WTC11 (cell line): ENCODE data around the gene RSPH9. TPM values are rescaled to one million over a fixed set of nuclear protein-coding genes. Genes with fewer than 3 reads are reported as not detected.

Source experiments
- ATAC-seq: fragments of 200-7000 bp; cut with Tn5 transposase; 2 replicates; pipeline ENCODE4 v1.10.0; 2021; ENCODE audit warnings: mild to moderate bottlenecking, moderate library complexity
- CTCF ChIA-PET: fragments of 300-600 bp; sonication (Branson Sonifier 250); formaldehyde crosslinking; loops from one replicate; lab custom pipeline; 2021; ENCODE audit warnings: antibody characterized with exemption; lab: Charles Lee
- POLR2A ChIA-PET: fragments of 350-600 bp; sonication (Branson Sonifier 250); formaldehyde crosslinking; loops from one replicate; lab custom pipeline; 2021; ENCODE audit warnings: antibody characterized with exemption; lab: Charles Lee
- DNase-seq: peaks from one replicate; pipeline ENCODE4 v3.0.0; 2021; ENCODE audit warnings: low spot score
- H3K27ac Mint-ChIP-seq: 2 replicates; pipeline ENCODE4 v1.8.0; 2021; ENCODE audit warnings: mixed read lengths
- H3K27me3 Mint-ChIP-seq: 2 replicates; pipeline ENCODE4 v1.8.0; 2021; ENCODE audit warnings: low read depth, mild to moderate bottlenecking, moderate library complexity, mixed read lengths
- H3K36me3 Mint-ChIP-seq: 2 replicates; pipeline ENCODE4 v1.8.0; 2021; ENCODE audit warnings: mixed read lengths
- H3K4me1 Mint-ChIP-seq: 2 replicates; pipeline ENCODE4 v1.8.0; 2022; ENCODE audit warnings: mixed read lengths
- H3K4me3 Mint-ChIP-seq: 2 replicates; pipeline ENCODE4 v1.8.0; 2021; ENCODE audit warnings: mild to moderate bottlenecking, moderate library complexity, mixed read lengths
- H3K9me3 Mint-ChIP-seq: 2 replicates; pipeline ENCODE4 v1.8.0; 2021; ENCODE audit warnings: mixed read lengths
- E2F5 ChIP-seq: sonication (generic); formaldehyde crosslinking; IDR thresholded peaks from 2 replicates; pipeline ENCODE4 v1.8.1; 2022; ENCODE audit warnings: mild to moderate bottlenecking, moderate library complexity, missing genetic modification reagents
- EMX1 ChIP-seq: fragments of 250-450 bp; sonication (Bioruptor Pico); IDR thresholded peaks from 2 replicates; pipeline ENCODE4 v1.8.0; 2021; ENCODE audit warnings: mild to moderate bottlenecking
- ESRRA ChIP-seq: sonication (generic); formaldehyde crosslinking; IDR thresholded peaks from 2 replicates; pipeline ENCODE4 v1.8.1; 2022; ENCODE audit warnings: mild to moderate bottlenecking, missing genetic modification reagents, borderline replicate concordance
- FOXP4 ChIP-seq: sonication (generic); formaldehyde crosslinking; IDR thresholded peaks from 2 replicates; pipeline ENCODE4 v1.8.0; 2022; ENCODE audit warnings: mild to moderate bottlenecking, missing genetic modification reagents
- GRHL2 ChIP-seq: fragments of 250-450 bp; sonication (Bioruptor Pico); IDR thresholded peaks from 2 replicates; pipeline ENCODE4 v1.8.0; 2022; ENCODE audit warnings: mild to moderate bottlenecking, moderate library complexity; ENCODE audit not compliant: insufficient replicate concordance, severe bottlenecking
- GTF2I ChIP-seq: fragments of 250-450 bp; sonication (Bioruptor Pico); conservative IDR thresholded peaks from 2 replicates; pipeline ENCODE4 v1.4.0; 2021; ENCODE audit warnings: mild to moderate bottlenecking
- KAT7 ChIP-seq: sonication (generic); formaldehyde crosslinking; IDR thresholded peaks from 2 replicates; pipeline ENCODE4 v1.8.1; 2023; ENCODE audit warnings: missing genetic modification reagents, mild to moderate bottlenecking, borderline replicate concordance
- NFYB ChIP-seq: sonication (generic); formaldehyde crosslinking; conservative IDR thresholded peaks from 2 replicates; pipeline ENCODE4 v1.8.0; 2022; ENCODE audit warnings: low read depth, missing genetic modification reagents
- NR1H2 ChIP-seq: sonication (generic); formaldehyde crosslinking; IDR thresholded peaks from 2 replicates; pipeline ENCODE4 v1.9.0; 2021; ENCODE audit warnings: mild to moderate bottlenecking, moderate library complexity, missing genetic modification reagents
- PRDM15 ChIP-seq: sonication (generic); formaldehyde crosslinking; IDR thresholded peaks from 2 replicates; pipeline ENCODE4 v1.8.0; 2022; ENCODE audit warnings: missing genetic modification reagents
- SMAD3 ChIP-seq: sonication (generic); formaldehyde crosslinking; IDR thresholded peaks from 2 replicates; pipeline ENCODE4 v1.8.0; 2022; ENCODE audit warnings: missing genetic modification reagents, mild to moderate bottlenecking, borderline replicate concordance
- SMAD4 ChIP-seq: sonication (generic); formaldehyde crosslinking; IDR thresholded peaks from 2 replicates; pipeline ENCODE4 v1.8.0; 2022; ENCODE audit warnings: mild to moderate bottlenecking, missing genetic modification reagents
- SOX15 ChIP-seq: fragments of 250-450 bp; sonication (Bioruptor Pico); IDR thresholded peaks from 2 replicates; pipeline ENCODE4 v1.9.0; 2021; ENCODE audit warnings: mild to moderate bottlenecking
- STAT6 ChIP-seq: sonication (generic); formaldehyde crosslinking; conservative IDR thresholded peaks from 2 replicates; pipeline ENCODE4 v1.8.1; 2023; ENCODE audit warnings: mild to moderate bottlenecking, low read depth, missing genetic modification reagents, moderate library complexity
- ZNF396 ChIP-seq: fragments of 250-450 bp; sonication (Bioruptor Pico); IDR thresholded peaks from 2 replicates; pipeline ENCODE4 v1.8.0; 2021; ENCODE audit warnings: mild to moderate bottlenecking, moderate library complexity, borderline replicate concordance
- total RNA-seq: library from RNA; stranded (reverse); gene quantifications from 3 replicates; pipeline ENCODE4 v1.2.3, GENCODE V29; 2021
- TF ChIP-seq, protein P1 (sequence below): fragments of 250-450 bp; sonication (Bioruptor Pico); IDR thresholded peaks from 2 replicates; pipeline ENCODE4 v1.9.0; 2021; ENCODE audit warnings: moderate library complexity, mild to moderate bottlenecking, inconsistent platforms, borderline replicate concordance
- TF ChIP-seq, protein P2 (sequence below): sonication (generic); formaldehyde crosslinking; IDR thresholded peaks from 2 replicates; pipeline ENCODE4 v1.8.1; 2023; ENCODE audit warnings: mild to moderate bottlenecking, moderate library complexity, missing genetic modification reagents
- TF ChIP-seq, protein P3 (sequence below): sonication (generic); formaldehyde crosslinking; IDR thresholded peaks from 2 replicates; pipeline ENCODE4 v1.8.1; 2022; ENCODE audit warnings: missing genetic modification reagents, borderline replicate concordance

The RSPH9 gene
- total RNA-seq, 1 experiment from 2014 or later, result 0.35 TPM

DNA sequence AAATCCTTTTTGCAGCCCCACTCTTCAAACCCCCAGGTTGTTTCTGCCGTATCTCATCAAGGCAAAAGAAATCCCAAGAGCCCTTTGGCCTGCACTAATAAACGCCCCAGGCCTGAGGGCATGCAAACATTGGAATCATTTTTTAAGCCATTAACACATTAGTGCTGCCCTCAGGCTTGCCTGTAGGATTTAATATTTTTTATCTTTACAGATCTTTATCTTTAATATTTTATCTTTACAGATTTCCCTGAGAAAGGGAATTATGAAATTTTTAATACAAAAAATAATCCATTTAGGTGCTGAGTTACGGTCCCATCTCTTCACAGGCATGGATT, 30.5 kb upstream of the RSPH9 start:
- Mint-ChIP-seq H3K4me1 (no peaks in the 10 kb centered on the region), H3K27me3 (no peaks in the 10 kb centered on the region), H3K9me3 (no peaks in the 10 kb centered on the region), H3K27ac (no peak overlapping the region), H3K36me3 (peaks cover 23% of the 10 kb centered on the region), H3K4me3 (no peak overlapping the region)
- TF ChIP-seq GRHL2 (CRISPR knock-in tag), result no peak
- no peak for TF ChIP-seq STAT6 (CRISPR knock-in tag)
- no peak for TF ChIP-seq ESRRA (CRISPR knock-in tag)
- TF ChIP-seq SOX15, result no peak
- TF ChIP-seq, protein P1, sequence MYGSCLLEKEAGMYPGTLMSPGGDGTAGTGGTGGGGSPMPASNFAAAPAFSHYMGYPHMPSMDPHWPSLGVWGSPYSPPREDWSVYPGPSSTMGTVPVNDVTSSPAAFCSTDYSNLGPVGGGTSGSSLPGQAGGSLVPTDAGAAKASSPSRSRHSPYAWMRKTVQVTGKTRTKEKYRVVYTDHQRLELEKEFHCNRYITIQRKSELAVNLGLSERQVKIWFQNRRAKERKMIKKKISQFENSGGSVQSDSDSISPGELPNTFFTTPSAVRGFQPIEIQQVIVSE (CRISPR knock-in tag), result no peak
- TF ChIP-seq SMAD4 (CRISPR knock-in tag), result no peak
- DNase-seq (no peak), ATAC-seq (no peak)
- CTCF ChIA-PET, result interaction anchor here (1.4 kb wide), 1 partner anchor 53 kb away, joined by 4 read pairs; no protein-coding TSS in a partner anchor
- POLR2A ChIA-PET, result interaction anchor here (0.6 kb wide), 1 partner anchor 26 kb away, joined by 3 read pairs; no protein-coding TSS in a partner anchor

DNA sequence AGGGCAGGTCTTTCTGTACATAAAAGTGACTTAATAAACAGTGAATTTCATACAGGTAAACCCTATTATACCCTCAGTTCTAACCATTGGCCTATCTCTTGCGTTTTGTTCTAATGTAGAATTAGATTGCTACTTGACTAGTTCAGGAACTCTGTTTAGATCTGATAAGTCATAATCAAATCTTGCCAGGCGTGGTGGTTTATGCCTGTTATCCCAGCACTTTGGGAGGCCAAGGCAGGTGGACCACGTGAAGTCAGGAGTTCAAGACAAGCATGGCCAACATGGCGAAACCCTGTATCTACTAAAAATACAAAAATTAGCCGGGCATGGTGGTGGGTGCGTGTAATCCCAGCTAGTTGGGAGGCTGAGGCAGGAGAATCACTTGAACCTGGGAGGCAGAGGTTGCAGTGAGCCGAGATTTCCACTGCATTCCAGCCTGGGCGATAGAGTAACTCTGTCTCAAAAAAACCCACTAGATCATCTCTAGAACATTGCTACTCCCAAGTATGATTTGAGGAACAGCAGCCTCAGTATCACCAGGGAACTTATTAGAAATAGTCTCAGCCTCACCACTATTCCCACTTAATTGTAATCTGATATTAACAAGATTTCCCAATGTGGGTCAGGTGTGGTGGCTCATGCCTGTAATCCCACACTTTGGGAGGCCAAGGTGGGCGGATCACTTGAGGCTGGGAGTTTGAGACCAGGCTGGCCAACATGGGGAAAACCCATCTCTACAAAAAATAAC, 27.9 kb upstream of the RSPH9 start:
- H3K36me3 Mint-ChIP-seq, result peaks cover 28% of the 10 kb centered on the region
- H3K4me3 Mint-ChIP-seq, result no peak overlapping the region
- H3K27ac Mint-ChIP-seq, result no peak overlapping the region
- DNase-seq, result no peak
- H3K27me3 Mint-ChIP-seq, result no peaks in the 10 kb centered on the region
- POLR2A ChIA-PET, result interaction anchor here (0.7 kb wide), 1 partner anchor 37 kb away, joined by 3 read pairs; no protein-coding TSS in a partner anchor
- CTCF ChIA-PET, result interaction anchor here (1.0 to 3.9 kb wide), 3 partner anchors 9 to 50 kb away, joined by 3 to 14 read pairs (median 5); no protein-coding TSS in a partner anchor
- no peaks in the 10 kb centered on the region for H3K9me3 Mint-ChIP-seq
- H3K4me1 Mint-ChIP-seq, result no peaks in the 10 kb centered on the region
- ATAC-seq, result no peak
- no peak for TF ChIP-seq ZNF396 (CRISPR knock-in tag)
- TF ChIP-seq, protein P2, sequence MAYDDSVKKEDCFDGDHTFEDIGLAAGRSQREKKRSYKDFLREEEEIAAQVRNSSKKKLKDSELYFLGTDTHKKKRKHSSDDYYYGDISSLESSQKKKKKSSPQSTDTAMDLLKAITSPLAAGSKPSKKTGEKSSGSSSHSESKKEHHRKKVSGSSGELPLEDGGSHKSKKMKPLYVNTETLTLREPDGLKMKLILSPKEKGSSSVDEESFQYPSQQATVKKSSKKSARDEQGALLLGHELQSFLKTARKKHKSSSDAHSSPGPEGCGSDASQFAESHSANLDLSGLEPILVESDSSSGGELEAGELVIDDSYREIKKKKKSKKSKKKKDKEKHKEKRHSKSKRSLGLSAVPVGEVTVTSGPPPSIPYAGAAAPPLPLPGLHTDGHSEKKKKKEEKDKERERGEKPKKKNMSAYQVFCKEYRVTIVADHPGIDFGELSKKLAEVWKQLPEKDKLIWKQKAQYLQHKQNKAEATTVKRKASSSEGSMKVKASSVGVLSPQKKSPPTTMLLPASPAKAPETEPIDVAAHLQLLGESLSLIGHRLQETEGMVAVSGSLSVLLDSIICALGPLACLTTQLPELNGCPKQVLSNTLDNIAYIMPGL, result no peak
- TF ChIP-seq PRDM15 (CRISPR knock-in tag), result no peak
- TF ChIP-seq, protein P3, sequence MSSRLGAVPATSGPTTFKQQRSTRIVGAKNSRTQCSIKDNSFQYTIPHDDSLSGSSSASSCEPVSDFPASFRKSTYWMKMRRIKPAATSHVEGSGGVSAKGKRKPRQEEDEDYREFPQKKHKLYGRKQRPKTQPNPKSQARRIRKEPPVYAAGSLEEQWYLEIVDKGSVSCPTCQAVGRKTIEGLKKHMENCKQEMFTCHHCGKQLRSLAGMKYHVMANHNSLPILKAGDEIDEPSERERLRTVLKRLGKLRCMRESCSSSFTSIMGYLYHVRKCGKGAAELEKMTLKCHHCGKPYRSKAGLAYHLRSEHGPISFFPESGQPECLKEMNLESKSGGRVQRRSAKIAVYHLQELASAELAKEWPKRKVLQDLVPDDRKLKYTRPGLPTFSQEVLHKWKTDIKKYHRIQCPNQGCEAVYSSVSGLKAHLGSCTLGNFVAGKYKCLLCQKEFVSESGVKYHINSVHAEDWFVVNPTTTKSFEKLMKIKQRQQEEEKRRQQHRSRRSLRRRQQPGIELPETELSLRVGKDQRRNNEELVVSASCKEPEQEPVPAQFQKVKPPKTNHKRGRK (CRISPR knock-in tag), result no peak
- no peak for TF ChIP-seq NFYB (CRISPR knock-in tag)
- no peak for TF ChIP-seq SMAD3
- no peak for TF ChIP-seq EMX1 (CRISPR knock-in tag)
- no peak for TF ChIP-seq NR1H2 (CRISPR knock-in tag)
- no peak for TF ChIP-seq GTF2I (CRISPR knock-in tag)
- no peak for TF ChIP-seq E2F5 (CRISPR knock-in tag)
- no peak for TF ChIP-seq KAT7 (CRISPR knock-in tag)
- TF ChIP-seq FOXP4 (CRISPR knock-in tag), result no peak
